ENCODE measurements around the gene JAG2.

Gene JAG2

DNA sequence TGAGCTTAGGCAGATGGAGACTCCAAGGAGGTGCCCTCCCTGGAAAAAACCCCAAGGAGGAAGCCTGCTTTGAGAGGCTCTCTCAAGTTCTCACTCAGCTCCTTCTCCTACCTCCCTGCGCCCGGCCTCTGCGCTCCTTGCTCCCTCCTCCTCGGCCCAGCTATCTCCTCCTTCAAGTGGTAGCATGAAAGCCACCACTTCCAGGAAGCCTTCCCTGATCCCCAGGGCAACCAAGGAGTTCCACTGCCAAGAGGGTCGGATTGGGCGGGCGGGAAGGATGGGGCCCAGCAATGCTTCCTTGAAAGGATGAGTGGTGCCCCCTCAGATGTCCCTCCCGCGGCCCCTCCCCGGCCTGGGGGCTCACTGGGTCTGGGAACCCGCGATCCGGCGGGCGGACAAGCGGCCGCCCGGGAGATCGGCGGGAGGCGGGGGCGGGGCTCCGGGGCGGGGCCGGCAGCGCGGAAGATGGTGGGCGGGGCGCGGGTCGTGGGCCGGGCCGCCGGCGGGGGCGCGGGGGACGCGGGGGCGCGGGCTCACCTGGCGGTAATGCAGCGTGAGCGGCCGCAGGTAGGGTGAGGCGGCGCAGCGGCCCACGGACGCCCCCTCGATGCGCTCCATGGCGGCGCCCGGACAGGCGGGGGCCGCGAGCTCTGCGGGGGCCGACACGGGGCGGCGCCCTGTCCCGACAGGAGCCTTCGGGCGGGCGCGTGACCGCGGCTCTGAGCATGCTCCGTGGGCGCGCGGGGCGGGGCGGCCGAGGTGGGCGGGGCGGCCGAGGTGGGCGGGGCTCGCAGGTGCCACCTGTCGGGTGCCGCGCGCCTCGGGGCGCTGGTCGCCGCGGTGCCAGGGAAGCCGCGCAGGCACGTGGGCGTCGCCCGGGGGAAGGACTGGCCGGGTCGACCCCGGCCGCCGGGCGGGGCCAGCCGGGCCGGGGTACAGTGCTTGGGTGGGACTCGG lies 12.3 kb upstream of the JAG2 start, which contains the start of gene NUDT14:
Gene NUDT14, minus strand, starts transcription at position 721 of the 957 bp plus-strand sequence. Its CDS starts 103 bp downstream, at position 618.
- intact Hi-C loops (cut with DNase I; ENCODE audit: low total_unique reads) = no loop called here
- peak in 1 of 2 donors; percentile 46 for DNase-seq
- Histone ChIP-seq H3K4me1 (peaks cover 0 to 22% (median 4%) of the 10 kb centered on the region in 4 donors), H3K36me3 (peaks cover 0 to 2% (median 0%) of the 10 kb centered on the region in 3 donors), H3K9me3 (no peaks in the 10 kb centered on the region), H3K27me3 (peaks cover 0 to 51% of the 10 kb centered on the region in 2 donors), H3K4me3 (peak within 1 kb of the TSS; percentile 48 to 52), H3K27ac (no peak within 1 kb of the TSS)
- TF ChIP-seq CTCF (IDR thresholded peaks at IDR 0.05) = no peak

DNA sequence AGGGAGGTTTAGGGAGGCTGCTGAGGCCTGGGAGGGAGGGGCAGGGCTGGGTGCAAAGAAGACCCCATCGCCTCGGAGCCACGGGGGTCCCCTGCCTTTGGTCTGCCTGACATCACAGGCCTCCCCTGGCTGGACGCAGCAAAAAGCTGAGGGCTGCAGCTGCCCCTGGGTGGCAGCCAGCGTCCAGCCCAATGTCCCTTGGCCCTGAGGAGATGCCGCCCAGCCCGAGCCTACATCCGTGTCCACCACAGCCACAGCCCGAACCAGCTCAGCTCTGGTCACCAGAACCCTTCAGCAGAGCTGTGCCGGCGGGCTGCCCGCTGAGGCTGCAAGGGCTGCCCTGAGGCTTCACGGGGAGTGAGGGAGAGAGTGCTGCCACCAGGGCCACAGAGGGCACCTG lies 10.6 kb upstream of the JAG2 start:
- TF ChIP-seq CTCF (IDR thresholded peaks at IDR 0.05) = no peak
- H3K4me3 ChIP-seq = no peak overlapping the region
- H3K9me3 ChIP-seq = no peaks in the 10 kb centered on the region
- H3K27me3 ChIP-seq = peaks cover 0 to 39% of the 10 kb centered on the region in 2 donors
- DNase-seq = no peak
- H3K4me1 ChIP-seq = peaks cover 0 to 22% (median 4%) of the 10 kb centered on the region in 4 donors
- intact Hi-C loops (cut with DNase I; ENCODE audit: low total_unique reads) = no loop called here
- H3K27ac ChIP-seq = no peak overlapping the region
- H3K36me3 ChIP-seq = peaks cover 0 to 8% (median 0%) of the 10 kb centered on the region in 3 donors

DNA sequence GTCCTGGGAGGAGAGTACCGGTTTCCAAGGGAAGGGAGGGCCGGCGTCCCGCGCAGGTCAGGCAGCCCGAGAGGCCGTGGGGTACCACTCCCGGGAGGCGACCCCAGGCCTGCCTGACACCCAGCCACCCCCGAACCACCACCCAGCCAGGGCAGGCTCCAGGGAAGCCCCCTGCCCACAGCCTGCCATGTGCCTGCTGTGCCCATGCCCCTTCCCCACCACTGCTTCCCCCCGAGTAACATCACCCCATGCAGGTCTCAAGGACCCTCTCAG lies 10.2 kb upstream of the JAG2 start:
- no peak for TF ChIP-seq CTCF (IDR thresholded peaks at IDR 0.05)
- Histone ChIP-seq H3K9me3 (no peaks in the 10 kb centered on the region), H3K27ac (no peak overlapping the region), H3K27me3 (peaks cover 0 to 39% of the 10 kb centered on the region in 2 donors), H3K36me3 (peaks cover 0 to 8% (median 0%) of the 10 kb centered on the region in 3 donors), H3K4me3 (no peak overlapping the region), H3K4me1 (peaks cover 0 to 22% (median 4%) of the 10 kb centered on the region in 4 donors)
- intact Hi-C loops (cut with DNase I; ENCODE audit: low total_unique reads) = no loop called here
- DNase-seq = no peak

- Histone ChIP-seq H3K36me3 (peaks cover 0 to 8% (median 0%) of the 10 kb centered on the region in 3 donors), H3K4me3 (no peak overlapping the region), H3K27ac (no peak overlapping the region), H3K9me3 (no peaks in the 10 kb centered on the region), H3K4me1 (peaks cover 0 to 22% (median 4%) of the 10 kb centered on the region in 4 donors), H3K27me3 (peaks cover 0 to 39% of the 10 kb centered on the region in 2 donors)
- no peak for TF ChIP-seq CTCF (IDR thresholded peaks at IDR 0.05)
- no peak for DNase-seq
- intact Hi-C loops (cut with DNase I; ENCODE audit: low total_unique reads) = no loop called here
Measured at GRCh38 chr14:105178069-105178867, 9.7 kb upstream of the JAG2 start.

DNA sequence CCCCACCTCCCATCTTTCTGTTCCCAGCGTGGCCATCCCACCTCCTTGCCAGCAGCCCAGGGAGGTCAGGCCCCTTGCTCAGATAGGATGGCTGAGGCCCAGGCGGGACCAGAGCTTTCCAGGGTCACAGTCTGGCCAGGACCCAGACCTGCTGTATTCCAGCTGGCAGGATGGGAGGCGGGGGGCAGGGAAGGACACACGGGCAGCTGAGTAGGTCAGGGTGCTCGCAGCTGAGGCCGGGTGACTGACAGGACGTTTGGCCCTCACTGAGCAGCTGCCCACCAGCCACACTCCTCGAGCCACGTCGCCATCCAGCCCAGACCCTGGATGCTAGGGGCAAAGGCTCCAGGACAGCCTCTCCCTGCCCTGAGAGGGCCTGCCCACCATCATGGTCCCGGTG lies 8.5 kb upstream of the JAG2 start:
- no peak for DNase-seq
- intact Hi-C loops (cut with DNase I; ENCODE audit: low total_unique reads) = no loop called here
- TF ChIP-seq CTCF (IDR thresholded peaks at IDR 0.05) = no peak
- Histone ChIP-seq H3K4me1 (peaks cover 0 to 22% (median 4%) of the 10 kb centered on the region in 4 donors), H3K27ac (no peak overlapping the region), H3K36me3 (peaks cover 0 to 8% (median 0%) of the 10 kb centered on the region in 3 donors), H3K27me3 (peaks cover 0 to 38% of the 10 kb centered on the region in 2 donors), H3K9me3 (no peaks in the 10 kb centered on the region), H3K4me3 (no peak overlapping the region)

All from tibial artery (tissue), 4 donors.